Suppressor macrophage (primary cell): ENCODE measurements around the gene RASL11B.

ENCODE experiments used
- DNase-seq, 4 experiments: peaks; one replicate each; pipeline ENCODE4 v3.0.0-alpha.2; 2020 to 2022

Gene RASL11B

GRCh38 chr4:52874948-52875347 lies 12.8 kb downstream of the RASL11B start:
- DNase-seq, result no peak

- no peak for DNase-seq
Observed at GRCh38 chr4:52876069-52876468, 14.0 kb downstream of the RASL11B start.

- DNase-seq, result no peak
Observed at GRCh38 chr4:52877036-52877435, 14.9 kb downstream of the RASL11B start.

GRCh38 chr4:52877694-52878093 lies 15.6 kb downstream of the RASL11B start:
- no peak for DNase-seq

- DNase-seq, result no peak
Observed at GRCh38 chr4:52879471-52879870, 17.4 kb downstream of the RASL11B start.

GRCh38 chr4:52880994-52881393 lies 18.9 kb downstream of the RASL11B start:
- no peak for DNase-seq

GRCh38 chr4:52883183-52883621 lies 21.1 kb downstream of the RASL11B start:
- DNase-seq, result no peak

- peak; percentile 32 to 73 (median 69) for DNase-seq
Observed at GRCh38 chr4:52883707-52884669, 21.9 kb downstream of the RASL11B start.

- no peak for DNase-seq
Observed at GRCh38 chr4:52884994-52885393, 22.9 kb downstream of the RASL11B start.

- no peak for DNase-seq
Observed at GRCh38 chr4:52889354-52889753, 27.2 kb downstream of the RASL11B start.

- DNase-seq, result no peak
Observed at GRCh38 chr4:52889778-52890520, 27.8 kb downstream of the RASL11B start.

GRCh38 chr4:52890521-52890791 lies 28.3 kb downstream of the RASL11B start:
- DNase-seq, result no peak

GRCh38 chr4:52891743-52892142 lies 29.6 kb downstream of the RASL11B start:
- DNase-seq, result no peak

GRCh38 chr4:52892880-52893279 lies 30.8 kb downstream of the RASL11B start:
- DNase-seq, result no peak

GRCh38 chr4:52894443-52894842 lies 32.3 kb downstream of the RASL11B start:
- DNase-seq, result no peak

- no peak for DNase-seq
Observed at GRCh38 chr4:52903273-52903672, 41.2 kb downstream of the RASL11B start.

- no peak for DNase-seq
Observed at GRCh38 chr4:52904421-52904820, 42.3 kb downstream of the RASL11B start.

GRCh38 chr4:52907510-52907909 lies 45.4 kb downstream of the RASL11B start:
- no peak for DNase-seq

- DNase-seq, result no peak
Observed at GRCh38 chr4:52910115-52910514, 48.0 kb downstream of the RASL11B start.

GRCh38 chr4:52911684-52912294 lies 49.7 kb downstream of the RASL11B start:
- peak; percentile 75 to 89 (median 84) for DNase-seq

- DNase-seq, result no peak
Observed at GRCh38 chr4:52912608-52913007, 50.5 kb downstream of the RASL11B start.

- no peak for DNase-seq
Observed at GRCh38 chr4:52914051-52914605, 52.0 kb downstream of the RASL11B start.

GRCh38 chr4:52915191-52915590 lies 53.1 kb downstream of the RASL11B start:
- no peak for DNase-seq
